Adipocyte (in vitro differentiated cells): Measurements from ENCODE around the gene HLX.

Source experiments
- DNase-seq: peaks from one replicate; pipeline ENCODE4 v3.0.0-alpha.2; 2015; ENCODE audit warnings: low read depth
- H3K27me3 ChIP-seq: replicated peaks from 2 replicates; pipeline ENCODE4 v1.7.0; 2013; ENCODE audit warnings: mild to moderate bottlenecking, low read length, moderate library complexity; ENCODE audit not compliant: control insufficient read depth, insufficient read depth
- H3K36me3 ChIP-seq: 2 replicates; pipeline ENCODE4 v1.7.0; 2013; ENCODE audit warnings: low read length, mild to moderate bottlenecking, moderate library complexity; ENCODE audit not compliant: control insufficient read depth, insufficient read depth, severe bottlenecking
- H3K4me1 ChIP-seq: 2 replicates; pipeline ENCODE4 v1.7.0; 2013; ENCODE audit warnings: mild to moderate bottlenecking, low read length, moderate library complexity; ENCODE audit not compliant: control insufficient read depth, insufficient read depth
- H3K4me3 ChIP-seq: 2 replicates; pipeline ENCODE4 v1.7.0; 2013; ENCODE audit warnings: mild to moderate bottlenecking, low read length, moderate library complexity
- H3K9ac ChIP-seq: 2 replicates; pipeline ENCODE4 v1.7.0; 2013; ENCODE audit warnings: mild to moderate bottlenecking, low read length, moderate library complexity
- H3K9me3 ChIP-seq: 2 replicates; pipeline ENCODE4 v1.7.0; 2013; ENCODE audit warnings: mild to moderate bottlenecking, low read length, moderate library complexity; ENCODE audit not compliant: control insufficient read depth

HLX gene

GRCh38 chr1:220920967-220921366, 41.7 kb downstream of the HLX start:
- no peak overlapping the region for H3K4me3 ChIP-seq
- H3K9ac ChIP-seq, result no peak overlapping the region
- H3K36me3 ChIP-seq, result no peaks in the 10 kb centered on the region
- H3K4me1 ChIP-seq, result peaks cover 5% of the 10 kb centered on the region
- H3K9me3 ChIP-seq, result no peaks in the 10 kb centered on the region
- no peaks in the 10 kb centered on the region for H3K27me3 ChIP-seq
- no peak for DNase-seq

GRCh38 chr1:220921498-220921897, 42.3 kb downstream of the HLX start:
- Histone ChIP-seq H3K4me1 (peaks cover 11% of the 10 kb centered on the region), H3K4me3 (no peak overlapping the region), H3K36me3 (no peaks in the 10 kb centered on the region), H3K9me3 (no peaks in the 10 kb centered on the region), H3K27me3 (no peaks in the 10 kb centered on the region), H3K9ac (no peak overlapping the region)
- no peak for DNase-seq

DNA sequence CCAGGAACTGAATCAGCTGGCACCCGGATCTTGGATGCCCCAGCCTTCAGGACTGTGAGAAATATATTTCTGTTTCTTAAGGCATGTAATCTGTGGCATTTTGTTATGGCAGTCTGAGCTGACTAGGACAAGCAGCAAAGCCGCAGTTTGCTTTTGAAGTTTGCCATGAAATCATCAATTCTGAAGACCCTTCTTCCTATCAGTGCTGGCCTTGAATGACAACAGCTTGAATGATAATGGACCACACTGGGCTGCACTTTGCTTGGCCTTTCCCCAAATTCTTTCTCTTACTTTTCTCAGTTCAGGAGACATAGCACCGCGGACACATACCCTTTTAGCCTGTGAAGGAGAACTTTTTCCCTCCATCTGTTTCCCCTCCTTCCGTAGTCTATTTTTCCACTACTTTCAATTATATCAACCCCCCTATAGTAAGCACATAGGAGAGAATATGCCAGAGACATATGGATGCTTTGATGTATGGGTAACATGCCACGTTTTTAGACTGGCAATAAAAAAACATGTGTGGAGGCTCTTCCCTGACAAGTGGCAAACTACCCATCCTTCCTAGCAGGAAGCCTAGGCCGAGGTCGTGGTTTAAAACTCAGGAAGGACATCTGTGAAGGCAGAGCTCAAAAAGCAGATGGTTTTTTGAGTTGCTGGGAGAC, 42.9 kb downstream of the HLX start:
- H3K36me3 ChIP-seq, result no peaks in the 10 kb centered on the region
- H3K27me3 ChIP-seq, result no peaks in the 10 kb centered on the region
- H3K4me3 ChIP-seq, result no peak overlapping the region
- no peaks in the 10 kb centered on the region for H3K9me3 ChIP-seq
- DNase-seq, result no peak
- peaks cover 15% of the 10 kb centered on the region for H3K4me1 ChIP-seq
- H3K9ac ChIP-seq, result no peak overlapping the region

- H3K27me3 ChIP-seq, result no peaks in the 10 kb centered on the region
- no peak overlapping the region for H3K4me3 ChIP-seq
- H3K9ac ChIP-seq, result no peak overlapping the region
- H3K9me3 ChIP-seq, result no peaks in the 10 kb centered on the region
- H3K4me1 ChIP-seq, result peaks cover 15% of the 10 kb centered on the region
- DNase-seq, result no peak
- no peaks in the 10 kb centered on the region for H3K36me3 ChIP-seq
Measured at GRCh38 chr1:220922951-220923350, 43.7 kb downstream of the HLX start.

GRCh38 chr1:220924331-220924970, 45.2 kb downstream of the HLX start:
- DNase-seq, result no peak
- Histone ChIP-seq H3K36me3 (no peaks in the 10 kb centered on the region), H3K27me3 (no peaks in the 10 kb centered on the region), H3K4me1 (peaks cover 15% of the 10 kb centered on the region), H3K4me3 (no peak overlapping the region), H3K9me3 (no peaks in the 10 kb centered on the region), H3K9ac (no peak overlapping the region)

- H3K4me3 ChIP-seq, result no peak overlapping the region
- H3K4me1 ChIP-seq, result peaks cover 15% of the 10 kb centered on the region
- DNase-seq, result peak; percentile 26
Measured at GRCh38 chr1:220925707-220926106, 46.5 kb downstream of the HLX start.

DNA sequence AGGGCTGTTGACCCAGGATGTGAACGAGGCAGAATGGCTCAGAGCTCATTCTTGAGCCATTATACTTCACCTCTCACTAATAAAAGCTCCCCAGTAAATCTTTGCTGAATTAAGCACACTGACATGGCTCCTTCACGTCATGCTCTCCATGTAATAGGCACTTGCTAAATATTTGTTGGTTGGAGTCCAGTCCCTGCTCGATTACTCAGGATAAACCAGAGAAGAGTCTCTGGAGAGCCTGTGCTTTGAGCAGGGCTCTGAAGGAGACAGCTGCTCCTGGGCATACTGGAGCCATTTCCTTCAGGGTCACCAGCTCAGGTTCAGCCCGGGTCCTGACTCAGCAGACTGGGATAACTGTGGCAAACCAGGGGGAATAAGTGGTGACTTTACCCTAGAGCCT, 46.9 kb downstream of the HLX start:
- H3K9me3 ChIP-seq, result no peaks in the 10 kb centered on the region
- DNase-seq, result no peak
- no peak overlapping the region for H3K4me3 ChIP-seq
- H3K4me1 ChIP-seq, result peaks cover 15% of the 10 kb centered on the region
- no peak overlapping the region for H3K9ac ChIP-seq
- no peaks in the 10 kb centered on the region for H3K27me3 ChIP-seq
- H3K36me3 ChIP-seq, result no peaks in the 10 kb centered on the region

More at GRCh38 chr1:220925707-220926106, 46.5 kb downstream of the HLX start:
- no peak overlapping the region for H3K9ac ChIP-seq
- H3K27me3 ChIP-seq, result no peaks in the 10 kb centered on the region
- no peaks in the 10 kb centered on the region for H3K9me3 ChIP-seq
- no peaks in the 10 kb centered on the region for H3K36me3 ChIP-seq

GRCh38 chr1:220927442-220927841, 48.2 kb downstream of the HLX start:
- H3K27me3 ChIP-seq, result no peaks in the 10 kb centered on the region
- H3K4me3 ChIP-seq, result no peak overlapping the region
- no peak overlapping the region for H3K9ac ChIP-seq
- no peaks in the 10 kb centered on the region for H3K9me3 ChIP-seq
- peaks cover 15% of the 10 kb centered on the region for H3K4me1 ChIP-seq
- no peaks in the 10 kb centered on the region for H3K36me3 ChIP-seq
- DNase-seq, result no peak

GRCh38 chr1:220928320-220928719, 49.1 kb downstream of the HLX start:
- H3K4me1 ChIP-seq, result peaks cover 15% of the 10 kb centered on the region
- no peak overlapping the region for H3K9ac ChIP-seq
- H3K36me3 ChIP-seq, result no peaks in the 10 kb centered on the region
- H3K9me3 ChIP-seq, result no peaks in the 10 kb centered on the region
- no peaks in the 10 kb centered on the region for H3K27me3 ChIP-seq
- DNase-seq, result no peak
- H3K4me3 ChIP-seq, result no peak overlapping the region

DNA sequence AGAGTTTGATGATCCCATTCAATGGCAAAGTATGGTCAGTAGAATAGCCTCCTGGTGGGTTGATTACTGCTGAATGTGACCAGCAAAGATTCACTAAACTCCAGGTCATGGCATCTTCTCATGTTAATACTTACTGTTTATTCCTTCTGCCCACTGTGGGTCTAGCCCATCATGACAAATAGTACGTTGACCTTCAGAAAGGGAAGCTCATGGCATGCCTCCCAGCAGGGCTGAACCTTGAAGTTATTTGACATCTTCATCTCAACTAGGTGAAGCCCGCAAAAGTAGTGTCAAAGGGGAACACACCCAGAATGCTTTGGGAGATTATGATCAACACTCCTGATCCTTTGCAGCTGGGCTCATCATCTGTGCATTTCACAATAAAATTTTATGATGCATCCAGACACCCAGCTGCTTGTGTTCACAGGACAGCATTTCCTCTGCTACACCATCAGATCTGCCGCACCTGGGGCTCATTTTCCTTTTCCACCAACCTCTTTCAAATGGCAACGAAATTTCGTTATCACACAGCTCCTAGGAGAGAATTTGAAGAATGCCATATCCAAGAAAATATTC, 49.6 kb downstream of the HLX start:
- no peaks in the 10 kb centered on the region for H3K9me3 ChIP-seq
- no peaks in the 10 kb centered on the region for H3K27me3 ChIP-seq
- no peak overlapping the region for H3K4me3 ChIP-seq
- H3K36me3 ChIP-seq, result no peaks in the 10 kb centered on the region
- no peak overlapping the region for H3K9ac ChIP-seq
- peaks cover 15% of the 10 kb centered on the region for H3K4me1 ChIP-seq
- no peak for DNase-seq

GRCh38 chr1:220929304-220929703, 50.1 kb downstream of the HLX start:
- Histone ChIP-seq H3K4me1 (peaks cover 15% of the 10 kb centered on the region), H3K4me3 (no peak overlapping the region), H3K27me3 (no peaks in the 10 kb centered on the region), H3K36me3 (no peaks in the 10 kb centered on the region), H3K9ac (no peak overlapping the region), H3K9me3 (no peaks in the 10 kb centered on the region)
- no peak for DNase-seq
